ENCODE data around the gene PSMD5. TPM values are rescaled to one million over a fixed set of nuclear protein-coding genes. Genes with fewer than 3 reads are reported as not detected.

Gene PSMD5
- total RNA-seq, 2 donors from 2014 or later = 33.2 to 60.2 TPM

GRCh38 chr9:120768886-120769285, 73.8 kb downstream of the PSMD5 start:
- H3K4me3 ChIP-seq = no peak overlapping the region
- no peaks in the 10 kb centered on the region for H3K9me3 ChIP-seq
- H3K27ac ChIP-seq = no peak overlapping the region
- peaks cover 3% of the 10 kb centered on the region for H3K36me3 ChIP-seq
- no peak overlapping the region for H3K9ac ChIP-seq (ENCODE audit: low read depth in 2 of 2, low read length in 2 of 2)
- no peak for TF ChIP-seq CTCF (IDR thresholded peaks at IDR 0.05)
- intact Hi-C loops (cut with DNase I) = no loop called here
- no peaks in the 10 kb centered on the region for H3K4me1 ChIP-seq
- no peak for DNase-seq
- no peaks in the 10 kb centered on the region for H3K27me3 ChIP-seq

- no peak for TF ChIP-seq CTCF (IDR thresholded peaks at IDR 0.05)
- no peaks in the 10 kb centered on the region for H3K27me3 ChIP-seq
- H3K27ac ChIP-seq = no peak overlapping the region
- no peaks in the 10 kb centered on the region for H3K9me3 ChIP-seq
- H3K4me1 ChIP-seq = no peaks in the 10 kb centered on the region
- no peak for DNase-seq
- H3K9ac ChIP-seq (ENCODE audit: low read depth in 2 of 2, low read length in 2 of 2) = no peak overlapping the region
- H3K36me3 ChIP-seq = peaks cover 4% of the 10 kb centered on the region
- intact Hi-C loops (cut with DNase I) = no loop called here
- H3K4me3 ChIP-seq = no peak overlapping the region
Observed at GRCh38 chr9:120768247-120768646, 74.5 kb downstream of the PSMD5 start.

DNA sequence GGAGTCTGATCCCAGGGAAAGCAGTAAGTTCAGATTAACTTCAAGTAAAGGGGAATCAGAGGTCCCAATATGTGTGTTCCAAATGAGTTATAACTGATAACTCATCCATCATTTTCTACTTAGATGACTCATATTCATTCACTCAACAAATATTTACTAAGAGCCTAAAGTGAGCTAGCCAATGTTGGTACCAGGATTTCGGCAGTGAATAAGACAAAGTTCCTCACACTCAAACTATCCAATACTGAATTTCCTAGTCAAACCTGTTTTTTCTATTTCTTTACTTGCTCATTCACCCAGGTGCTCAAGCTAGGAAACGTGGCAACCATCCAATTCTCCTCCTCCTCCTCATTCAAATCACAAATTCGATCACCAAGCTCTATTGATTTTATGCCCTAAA, 75.3 kb downstream of the PSMD5 start:
- intact Hi-C loops (cut with DNase I) = no loop called here
- Histone ChIP-seq H3K36me3 (peaks cover 8% of the 10 kb centered on the region), H3K9ac (ENCODE audit: low read depth in 2 of 2, low read length in 2 of 2) (no peak overlapping the region), H3K9me3 (no peaks in the 10 kb centered on the region), H3K27ac (no peak overlapping the region), H3K27me3 (no peaks in the 10 kb centered on the region), H3K4me3 (no peak overlapping the region), H3K4me1 (no peaks in the 10 kb centered on the region)
- DNase-seq = no peak
- no peak for TF ChIP-seq CTCF (IDR thresholded peaks at IDR 0.05)

Other genes starting within 250 kb of the PSMD5 start
- gene MEGF9, start 128.5 kb downstream of the PSMD5 start, total RNA-seq = 1 to 10 TPM; 7.2 to 9.0 TPM
- gene FBXW2, start 49.5 kb downstream of the PSMD5 start, total RNA-seq = 10 to 100 TPM; 52.1 to 53.5 TPM
- gene PHF19, start 34.3 kb upstream of the PSMD5 start, total RNA-seq = 10 to 100 TPM; 23.8 to 50.3 TPM
- gene TRAF1, start 83.9 kb upstream of the PSMD5 start, total RNA-seq = 1 to 10 TPM; 1.5 to 3.1 TPM
- 1 to 10 TPM; 1.5 to 1.6 TPM for gene C5, start 207.4 kb upstream of the PSMD5 start, total RNA-seq
- 10 to 100 TPM in 1 of 2 donors, 1 to 10 TPM in 1; 6.1 to 11.3 TPM for gene CNTRL, start 232.0 kb upstream of the PSMD5 start, total RNA-seq

Measured in colonic mucosa (tissue), 4 donors.